K562 (cell line): ENCODE measurements around the gene NDUFAF3. TPM values are rescaled to one million over a fixed set of nuclear protein-coding genes. Genes with fewer than 3 reads are reported as not detected.

Experiments
- ATAC-seq: fragments of 200-7000 bp; cut with Tn5 transposase; 3 replicates; pipeline ENCODE4 v1.9.1; 2020; ENCODE audit warnings: moderate library complexity
- BruUV-seq: library from RNA; stranded (reverse); fragments of 400-500 nt; replicated peaks from 2 replicates; lab custom pipeline; 2021; lab: Mats Ljungman, UMichigan
- CTCF ChIA-PET: fragments of 300-600 bp; formaldehyde crosslinking; extraction: SDS; loops from one replicate; lab custom pipeline; 2021; ENCODE audit warnings: low intra/inter-chr PET ratio; lab: Yijun Ruan, JAX
- POLR2A ChIA-PET: fragments of 300-600, 350-650 bp; sonication (Branson Sonifier 250); formaldehyde crosslinking; extraction: SDS; loops from one replicate; lab custom pipeline; 2021; ENCODE audit warnings: antibody characterized with exemption, inconsistent platforms; lab: Yijun Ruan, JAX
- DNase-seq, 4 experiments: peaks; one replicate each; pipeline versions ENCODE4 v3.0.0 to v3.0.0-alpha.2; 2011 to 2018; ENCODE audit warnings: low spot score in 3 of 4, mixed read lengths in 3 of 4; ENCODE audit errors: extremely low read depth in 1 of 4
- FAIRE-seq: peaks from 2 replicates; lab custom pipeline; 2011; peaks lifted over from hg19 to GRCh38; lab: Jason Lieb, UNC
- H2AFZ ChIP-seq: 2 replicates; pipeline ENCODE4 v1.6.0; 2011; ENCODE audit warnings: low read depth, low read length, control low read depth, inconsistent platforms
- H3K27ac ChIP-seq: fragments of 200-600 bp; 3 replicates; pipeline ENCODE4 v1.8.0; 2011; ENCODE audit warnings: low read depth, mild to moderate bottlenecking, control low read depth, inconsistent platforms, low read length, moderate library complexity, mixed read lengths; ENCODE audit errors: extremely low read depth
- H3K27me3 ChIP-seq, 2 experiments: fragments of 300-600 bp in 1 of 2; 2 replicates in 1 of 2; 3 replicates in 1 of 2; pipeline versions ENCODE4 v1.6.0 to v1.8.0; 2011; ENCODE audit warnings: inconsistent platforms in 2 of 2, low read length in 2 of 2, mild to moderate bottlenecking in 1 of 2, mixed read lengths in 1 of 2, moderate library complexity in 1 of 2; ENCODE audit not compliant: control insufficient read depth in 2 of 2, insufficient read depth in 2 of 2
- H3K36me3 ChIP-seq: fragments of 300-600 bp; 3 replicates; pipeline ENCODE4 v1.8.0; 2011; ENCODE audit warnings: mild to moderate bottlenecking, low read length, inconsistent platforms; ENCODE audit not compliant: control insufficient read depth, insufficient read depth
- H3K4me1 ChIP-seq, 2 experiments: fragments of 200-600 bp in 1 of 2; replicated peaks in 1 of 2; 2 replicates in 1 of 2; 3 replicates in 1 of 2; pipeline versions ENCODE4 v1.5.1 to v1.8.0; 2011; ENCODE audit warnings: inconsistent platforms in 2 of 2, low read length in 2 of 2, mild to moderate bottlenecking in 1 of 2, mixed read lengths in 1 of 2, moderate library complexity in 1 of 2; ENCODE audit not compliant: control insufficient read depth in 2 of 2, insufficient read depth in 2 of 2
- H3K4me2 ChIP-seq: 2 replicates; pipeline ENCODE4 v1.6.1; 2011; ENCODE audit warnings: low read length, control low read depth, inconsistent platforms, mixed read lengths; ENCODE audit not compliant: insufficient read depth
- H3K4me3 ChIP-seq: fragments of 200-600 bp; sonication (generic), shearing (Covaris generic); 2 replicates; pipeline ENCODE4 v1.5.1; 2016; ENCODE audit warnings: control low read depth, inconsistent platforms
- H3K79me2 ChIP-seq: fragments of 200-600 bp; 3 replicates; pipeline ENCODE4 v1.8.0; 2011; ENCODE audit warnings: low read length, inconsistent platforms; ENCODE audit not compliant: control insufficient read depth, insufficient read depth
- H3K9ac ChIP-seq, 2 experiments: 2 replicates each; pipeline versions ENCODE4 v1.6.0 to v1.6.1; 2011; ENCODE audit warnings: low read depth in 2 of 2, low read length in 2 of 2, control low read depth in 1 of 2, inconsistent platforms in 1 of 2, mild to moderate bottlenecking in 1 of 2, mixed read lengths in 1 of 2; ENCODE audit not compliant: insufficient read depth in 1 of 2
- H3K9me1 ChIP-seq: one replicate; pipeline ENCODE4 v1.6.0; 2011; ENCODE audit warnings: inconsistent platforms, mild to moderate bottlenecking, low read length, moderate library complexity; ENCODE audit not compliant: control insufficient read depth, insufficient read depth
- H3K9me3 ChIP-seq: replicated peaks from 2 replicates; pipeline ENCODE4 v1.5.1; 2011; ENCODE audit warnings: low read depth, low read length, inconsistent platforms; ENCODE audit not compliant: control insufficient read depth, insufficient read depth
- H4K20me1 ChIP-seq: replicated peaks from 2 replicates; pipeline ENCODE4 v1.6.1; 2011; ENCODE audit warnings: low read length, inconsistent platforms, mixed read lengths; ENCODE audit not compliant: control insufficient read depth, insufficient read depth
- CBFB ChIP-seq: sonication (generic); formaldehyde crosslinking; IDR thresholded peaks from 2 replicates; pipeline ENCODE4 v1.4.0; 2020; ENCODE audit warnings: mild to moderate bottlenecking, missing genetic modification reagents
- SAP30 ChIP-seq: fragments of 200-600 bp; sonication (generic); IDR thresholded peaks from 2 replicates; pipeline ENCODE4 v1.6.1; 2012; ENCODE audit warnings: borderline replicate concordance, low read depth, mild to moderate bottlenecking, moderate library complexity, low read length, control low read depth, inconsistent platforms; ENCODE audit not compliant: insufficient read depth, poor library complexity, severe bottlenecking
- ZNF263 ChIP-seq: sonication (generic); formaldehyde crosslinking; IDR thresholded peaks from 2 replicates; pipeline ENCODE4 v1.8.0; 2022; ENCODE audit warnings: mild to moderate bottlenecking, missing genetic modification reagents, borderline replicate concordance
- WGBS: fragments of 100-300 bp; shearing (Covaris generic); methylation state at CpG from one replicate; pipeline ENCODE4 v1.1.6; 2016; ENCODE audit warnings: low coverage, mixed read lengths; ENCODE audit not compliant: insufficient coverage; ENCODE audit errors: missing lambda C conversion rate; 5-methylcytosine and 5-hydroxymethylcytosine counted together
- in situ Hi-C: fragments of 300-500 bp; cut with MboI; formaldehyde crosslinking; loops from 4 replicates; pipeline ENCODE4 v1.15.0; 2018; ENCODE audit warnings: inconsistent platforms, mixed read lengths
- intact Hi-C: fragments of 100-400 bp; cut with micrococcal nuclease; formaldehyde crosslinking; loops from 2 replicates; pipeline ENCODE4 v1.14.2; 2022
- polyA plus RNA-seq, 8 experiments: library from polyadenylated mRNA; depleted of rRNA in 4 of 8; stranded (reverse) in 5 of 8; unstranded in 3 of 8; fragments of >200 nt; fragmentation: Nextera tagmentation in 2 of 8; fragmentation: Illumina TruSeq in 1 of 8; extraction: Ambion mirVana in 2 of 8; extraction: Trizol in 1 of 8; gene quantifications; 2 replicates each; pipeline versions ENCODE4 v1.2.1 to v1.2.3, GENCODE V29; 2011 to 2014; ENCODE audit warnings: inconsistent platforms in 1 of 8, missing spikeins in 1 of 8
- total RNA-seq, 7 experiments: library from RNA; depleted of rRNA in 6 of 7; stranded (reverse); fragments of >200 nt in 6 of 7; fragmentation: Illumina TruSeq in 2 of 7; extraction: Trizol in 2 of 7; gene quantifications; 2 replicates each; pipeline versions ENCODE4 v1.2.1 to v1.2.3, GENCODE V29; 2011 to 2021; ENCODE audit warnings: low replicate concordance in 1 of 7
- TF ChIP-seq, protein P1 (sequence below): fragments of 450-650 bp; IDR thresholded peaks from 2 replicates; pipeline ENCODE4 v1.6.1; 2018; ENCODE audit not compliant: partially characterized antibody

Gene NDUFAF3
- total and polyA plus RNA-seq, 9 of the 15 experiments (the other 6 are each of a cell fraction or from before 2014, with no cell fraction given): 17.0 to 127 (median 36.3) TPM

DNA sequence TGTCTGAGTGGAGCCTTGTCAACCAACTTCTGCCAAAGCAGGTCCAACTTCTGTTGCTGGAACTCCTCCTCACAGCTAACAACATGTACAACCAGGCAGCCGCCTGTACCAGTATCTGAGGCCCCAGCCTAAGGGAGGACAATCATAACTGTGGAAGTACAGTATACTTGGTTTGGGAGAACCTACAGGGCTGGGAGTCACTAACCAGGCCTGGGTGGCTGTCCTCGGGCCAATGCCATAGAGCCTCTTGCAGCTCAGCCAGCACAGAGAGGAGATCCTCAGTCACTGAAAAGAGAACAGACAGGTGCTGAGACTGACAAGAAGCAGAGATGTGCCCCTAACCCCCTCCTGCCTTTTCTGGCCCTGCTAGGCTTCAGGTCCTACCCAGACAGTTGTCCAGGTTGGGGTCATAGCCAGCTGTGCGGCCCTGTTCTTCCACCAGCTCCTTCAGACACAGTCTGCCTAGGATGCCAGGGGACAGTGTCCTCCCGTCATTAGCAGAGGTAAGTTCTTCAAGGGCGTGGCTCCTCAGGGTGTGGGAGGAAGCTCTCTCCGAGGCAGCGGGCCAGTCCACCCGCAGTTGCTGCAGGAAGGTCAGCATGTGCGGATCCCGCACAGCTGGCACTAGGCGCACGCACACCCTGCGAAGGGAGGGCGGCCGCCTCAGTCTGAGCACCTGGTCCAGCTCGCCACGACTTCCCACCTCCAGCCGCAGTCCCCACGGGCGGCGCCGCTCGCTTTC, 4.5 kb upstream of the NDUFAF3 start:
- ATAC-seq (peak; percentile 2; the same call in 1 of the 3 replicates), FAIRE-seq (peak; percentile 42), DNase-seq (peak in 3 of 4 experiments; percentile 37 to 63 (median 38))
- ChIA-PET CTCF (interaction anchor here (0.5 kb wide), 1 partner anchor 431 kb away, joined by 3 read pairs; no protein-coding TSS in a partner anchor), POLR2A (interaction anchor here (0.6 to 8.4 kb wide), 6 partner anchors 9 to 1265 kb away, joined by 3 to 104 read pairs (median 4); partner anchors contain the start of genes IMPDH2 and WDR6)
- TF ChIP-seq CBFB (CRISPR knock-in tag): 0 out of 2 replicates have a peak, but pooled peaks have one; percentile 53
- TF ChIP-seq, protein P1, sequence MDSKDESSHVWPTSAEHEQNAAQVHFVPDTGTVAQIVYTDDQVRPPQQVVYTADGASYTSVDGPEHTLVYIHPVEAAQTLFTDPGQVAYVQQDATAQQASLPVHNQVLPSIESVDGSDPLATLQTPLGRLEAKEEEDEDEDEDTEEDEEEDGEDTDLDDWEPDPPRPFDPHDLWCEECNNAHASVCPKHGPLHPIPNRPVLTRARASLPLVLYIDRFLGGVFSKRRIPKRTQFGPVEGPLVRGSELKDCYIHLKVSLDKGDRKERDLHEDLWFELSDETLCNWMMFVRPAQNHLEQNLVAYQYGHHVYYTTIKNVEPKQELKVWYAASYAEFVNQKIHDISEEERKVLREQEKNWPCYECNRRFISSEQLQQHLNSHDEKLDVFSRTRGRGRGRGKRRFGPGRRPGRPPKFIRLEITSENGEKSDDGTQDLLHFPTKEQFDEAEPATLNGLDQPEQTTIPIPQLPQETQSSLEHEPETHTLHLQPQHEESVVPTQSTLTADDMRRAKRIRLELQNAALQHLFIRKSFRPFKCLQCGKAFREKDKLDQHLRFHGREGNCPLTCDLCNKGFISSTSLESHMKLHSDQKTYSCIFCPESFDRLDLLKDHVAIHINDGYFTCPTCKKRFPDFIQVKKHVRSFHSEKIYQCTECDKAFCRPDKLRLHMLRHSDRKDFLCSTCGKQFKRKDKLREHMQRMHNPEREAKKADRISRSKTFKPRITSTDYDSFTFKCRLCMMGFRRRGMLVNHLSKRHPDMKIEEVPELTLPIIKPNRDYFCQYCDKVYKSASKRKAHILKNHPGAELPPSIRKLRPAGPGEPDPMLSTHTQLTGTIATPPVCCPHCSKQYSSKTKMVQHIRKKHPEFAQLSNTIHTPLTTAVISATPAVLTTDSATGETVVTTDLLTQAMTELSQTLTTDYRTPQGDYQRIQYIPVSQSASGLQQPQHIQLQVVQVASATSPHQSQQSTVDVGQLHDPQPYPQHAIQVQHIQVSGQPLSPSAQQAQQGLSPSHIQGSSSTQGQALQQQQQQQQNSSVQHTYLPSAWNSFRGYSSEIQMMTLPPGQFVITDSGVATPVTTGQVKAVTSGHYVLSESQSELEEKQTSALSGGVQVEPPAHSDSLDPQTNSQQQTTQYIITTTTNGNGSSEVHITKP: peak; percentile 74
- TF ChIP-seq ZNF263 (CRISPR knock-in tag): no peak
- TF ChIP-seq SAP30: peak; percentile 13
- peaks cover 20% of the 10 kb centered on the region; the same call in 1 of the 2 replicates for H4K20me1 ChIP-seq
- intact Hi-C loops: no loop called here
- H3K79me2 ChIP-seq: peaks cover 54% of the 10 kb centered on the region
- H3K27ac ChIP-seq: peak overlapping the region; percentile 99
- H3K9ac ChIP-seq: peak overlapping the region; percentile 50 to 91
- no TSS peak for BruUV-seq
- peak overlapping the region; percentile 63; the same call in 1 of the 2 replicates for H2AFZ ChIP-seq
- H3K4me2 ChIP-seq: peak overlapping the region; percentile 92
- H3K36me3 ChIP-seq: peaks cover 44% of the 10 kb centered on the region; the same call in 2 of the 3 replicates
- H3K4me1 ChIP-seq: peaks cover 8 to 48% of the 10 kb centered on the region in 2 experiments; a peak in 4 of 5 replicates
- H3K9me3 ChIP-seq: no peaks in the 10 kb centered on the region
- H3K9me1 ChIP-seq: peaks cover 8% of the 10 kb centered on the region
- H3K4me3 ChIP-seq: peak overlapping the region; percentile 74
- in situ Hi-C loops: no loop called here
- H3K27me3 ChIP-seq: no peaks in the 10 kb centered on the region
- 11% methylated on average over 17 of the region's 23 CpGs for WGBS
